ENCODE results near the gene LPAR3. TPM values are rescaled to one million over a fixed set of nuclear protein-coding genes. Genes with fewer than 3 reads are reported as not detected.

The LPAR3 gene
- total RNA-seq, 2 experiments from 2014 or later: 0.21 to 0.23 TPM

DNA sequence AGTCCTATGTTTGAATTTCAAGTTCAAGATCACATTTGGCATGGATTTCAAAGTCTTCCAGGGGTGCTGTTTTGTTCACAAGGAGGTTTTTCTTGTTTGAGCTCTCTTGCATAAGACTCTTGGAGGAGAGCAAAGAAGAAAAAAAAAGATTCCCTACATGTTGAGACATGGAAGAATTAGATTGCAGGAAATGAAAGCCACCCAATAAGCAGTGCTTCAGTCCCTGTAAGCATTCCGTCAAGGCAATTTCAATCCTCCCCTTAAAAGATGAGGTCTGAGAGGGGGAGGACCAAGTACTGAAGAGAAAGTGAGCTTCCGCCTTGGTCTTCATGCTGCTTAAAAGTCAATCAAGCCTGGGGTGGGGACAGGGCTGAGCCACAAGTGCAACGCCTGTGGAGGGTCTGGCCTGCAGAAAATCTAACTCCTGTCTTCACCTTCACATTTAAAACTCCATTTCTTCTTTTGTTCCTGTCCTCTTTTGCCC is 50.2 kb downstream of the LPAR3 start:
- intact Hi-C loops (cut with DNase I, micrococcal nuclease): no loop called here
- H3K4me3 Mint-ChIP-seq: no peak overlapping the region
- no peak overlapping the region for H3K27ac Mint-ChIP-seq
- DNase-seq (no peak), ATAC-seq (no peak)
- CTCF ChIA-PET: interaction anchor here (0.7 to 1.3 kb wide), 3 partner anchors 10 to 70 kb away, joined by 3 read pairs; no protein-coding TSS in a partner anchor
- POLR2A ChIA-PET: no interaction called here
- H3K36me3 Mint-ChIP-seq (ENCODE audit: low read depth): no peaks in the 10 kb centered on the region
- no peaks in the 10 kb centered on the region for H3K9me3 Mint-ChIP-seq (ENCODE audit: low read depth)
- no peaks in the 10 kb centered on the region for H3K27me3 Mint-ChIP-seq
- peaks cover 8% of the 10 kb centered on the region for H3K4me1 Mint-ChIP-seq

GRCh38 chr1:84841971-84842370 is 51.0 kb downstream of the LPAR3 start:
- DNase-seq (no peak), ATAC-seq (no peak)
- no peaks in the 10 kb centered on the region for H3K9me3 Mint-ChIP-seq (ENCODE audit: low read depth)
- intact Hi-C loops (cut with DNase I, micrococcal nuclease): no loop called here
- peaks cover 2% of the 10 kb centered on the region for H3K4me1 Mint-ChIP-seq
- ChIA-PET CTCF (interaction anchor here (1.2 to 1.3 kb wide), 2 partner anchors 11 to 69 kb away, joined by 3 read pairs; no protein-coding TSS in a partner anchor), POLR2A (no interaction called here)
- no peak overlapping the region for H3K4me3 Mint-ChIP-seq
- no peaks in the 10 kb centered on the region for H3K36me3 Mint-ChIP-seq (ENCODE audit: low read depth)
- no peaks in the 10 kb centered on the region for H3K27me3 Mint-ChIP-seq
- no peak overlapping the region for H3K27ac Mint-ChIP-seq

DNA sequence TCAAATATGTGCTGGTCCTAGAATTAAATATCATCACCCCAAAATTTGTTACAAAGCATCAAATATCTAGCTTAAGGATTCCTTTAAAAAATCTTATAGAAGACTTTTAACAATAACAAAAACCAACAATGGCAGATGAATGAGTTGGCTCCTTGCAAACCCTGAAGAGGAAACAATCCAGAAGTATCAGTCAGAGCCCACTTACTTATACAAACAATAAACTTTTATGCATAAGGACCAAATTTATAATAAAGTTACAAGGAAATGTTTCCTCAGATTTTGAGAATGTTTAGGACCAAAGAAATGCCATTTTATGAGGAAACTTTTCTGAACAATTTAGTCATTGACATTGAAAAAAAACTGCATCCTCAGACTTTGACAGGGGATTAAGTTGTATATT is 52.7 kb downstream of the LPAR3 start:
- ChIA-PET CTCF (interaction anchor here (1.4 kb wide), 1 partner anchor 105 kb away, joined by 3 read pairs; no protein-coding TSS in a partner anchor), POLR2A (no interaction called here)
- no peaks in the 10 kb centered on the region for H3K27me3 Mint-ChIP-seq
- intact Hi-C loops (cut with DNase I, micrococcal nuclease): no loop called here
- no peak overlapping the region for H3K27ac Mint-ChIP-seq
- ATAC-seq (no peak), DNase-seq (no peak)
- H3K4me3 Mint-ChIP-seq: no peak overlapping the region
- no peaks in the 10 kb centered on the region for H3K36me3 Mint-ChIP-seq (ENCODE audit: low read depth)
- H3K9me3 Mint-ChIP-seq (ENCODE audit: low read depth): no peaks in the 10 kb centered on the region
- H3K4me1 Mint-ChIP-seq: peaks cover 2% of the 10 kb centered on the region

- H3K27ac Mint-ChIP-seq: no peak overlapping the region
- ATAC-seq: no peak
- H3K9me3 Mint-ChIP-seq (ENCODE audit: low read depth): no peaks in the 10 kb centered on the region
- H3K4me3 Mint-ChIP-seq: no peak overlapping the region
- no peaks in the 10 kb centered on the region for H3K36me3 Mint-ChIP-seq (ENCODE audit: low read depth)
- H3K4me1 Mint-ChIP-seq: peaks cover 8% of the 10 kb centered on the region
- no peaks in the 10 kb centered on the region for H3K27me3 Mint-ChIP-seq
- DNase-seq: no peak
- intact Hi-C loops (cut with DNase I, micrococcal nuclease): no loop called here
- POLR2A ChIA-PET: no interaction called here
- CTCF ChIA-PET: interaction anchor here (0.9 to 1.4 kb wide), 2 partner anchors 68 to 105 kb away, joined by 3 read pairs; no protein-coding TSS in a partner anchor
These were observed 53.5 kb downstream of the LPAR3 start for GRCh38 chr1:84839544-84839943.

DNA sequence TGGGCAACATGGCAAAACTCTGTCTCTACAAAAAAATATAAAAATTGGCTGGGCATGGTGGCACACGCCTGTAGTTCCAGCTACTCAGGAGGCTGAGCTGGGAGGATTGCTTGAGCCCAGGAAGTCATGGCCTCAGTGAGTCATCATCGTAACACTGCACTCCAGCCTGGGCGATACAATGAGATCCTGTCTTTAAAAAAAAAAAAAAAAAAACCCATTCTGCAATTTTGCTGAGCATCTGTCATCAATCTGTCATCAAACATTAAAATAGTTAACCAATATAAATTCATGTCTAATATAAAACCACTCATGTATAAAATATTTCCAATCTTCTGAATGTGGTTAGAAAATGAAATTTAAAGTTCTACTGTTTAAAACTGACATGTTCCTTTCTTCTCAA is 56.9 kb downstream of the LPAR3 start:
- intact Hi-C loops (cut with DNase I, micrococcal nuclease): no loop called here
- H3K36me3 Mint-ChIP-seq (ENCODE audit: low read depth): no peaks in the 10 kb centered on the region
- DNase-seq (no peak), ATAC-seq (no peak)
- H3K4me1 Mint-ChIP-seq: peaks cover 10% of the 10 kb centered on the region
- H3K9me3 Mint-ChIP-seq (ENCODE audit: low read depth): no peaks in the 10 kb centered on the region
- CTCF ChIA-PET: no interaction called here
- no peak overlapping the region for H3K4me3 Mint-ChIP-seq
- no peak overlapping the region for H3K27ac Mint-ChIP-seq
- no peaks in the 10 kb centered on the region for H3K27me3 Mint-ChIP-seq
- POLR2A ChIA-PET: no interaction called here

GRCh38 chr1:84835169-84835568 is 57.8 kb downstream of the LPAR3 start:
- no peak for ATAC-seq

DNA sequence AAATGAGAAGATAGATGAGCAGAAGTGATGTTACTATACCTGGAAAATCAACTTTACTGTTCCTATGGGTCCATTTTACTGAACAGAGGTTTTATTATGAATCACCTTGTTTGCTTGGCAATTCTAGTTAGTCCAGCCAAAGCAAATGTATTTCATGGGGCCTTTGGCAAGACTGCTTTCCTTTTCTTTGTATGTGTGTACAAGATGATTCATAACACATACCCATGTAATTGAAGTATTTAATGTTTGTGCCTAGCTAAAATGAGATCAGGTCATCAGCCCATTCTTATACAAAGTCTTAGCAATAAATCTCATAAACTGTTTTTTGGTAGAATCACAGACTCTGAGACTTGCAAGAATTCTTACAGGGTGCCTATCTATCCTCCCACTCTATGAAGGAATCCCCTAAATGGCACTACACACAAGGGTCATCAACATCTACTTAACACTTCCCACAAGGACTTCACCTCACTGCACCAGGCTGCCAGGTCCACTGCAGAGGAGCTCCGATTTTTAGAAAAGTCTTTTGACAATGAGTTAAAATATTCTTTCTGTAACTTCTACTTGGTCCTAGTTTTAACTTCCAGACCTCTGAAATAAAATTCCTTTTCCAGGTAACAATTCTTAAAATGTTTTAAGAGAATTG is 58.5 kb downstream of the LPAR3 start:
- ChIA-PET POLR2A (no interaction called here), CTCF (interaction anchor here (1.4 kb wide), 1 partner anchor 52 kb away, joined by 4 read pairs; no protein-coding TSS in a partner anchor)
- Mint-ChIP-seq H3K4me3 (no peak overlapping the region), H3K27me3 (peaks cover 2% of the 10 kb centered on the region), H3K36me3 (ENCODE audit: low read depth) (no peaks in the 10 kb centered on the region), H3K9me3 (ENCODE audit: low read depth) (no peaks in the 10 kb centered on the region), H3K27ac (no peak overlapping the region), H3K4me1 (peaks cover 10% of the 10 kb centered on the region)
- DNase-seq: no peak
- intact Hi-C loops (cut with DNase I, micrococcal nuclease): loop anchor here in 1 of 2 experiments (5.0 kb wide), 1 partner anchor 58 kb away; the partner anchor contains the start of gene LPAR3
- no peak for ATAC-seq

More at GRCh38 chr1:84835169-84835568, 57.8 kb downstream of the LPAR3 start:
- POLR2A ChIA-PET: no interaction called here
- Mint-ChIP-seq H3K27ac (no peak overlapping the region), H3K36me3 (ENCODE audit: low read depth) (no peaks in the 10 kb centered on the region), H3K27me3 (peaks cover 2% of the 10 kb centered on the region), H3K4me3 (no peak overlapping the region), H3K4me1 (peaks cover 10% of the 10 kb centered on the region), H3K9me3 (ENCODE audit: low read depth) (no peaks in the 10 kb centered on the region)
- intact Hi-C loops (cut with DNase I, micrococcal nuclease): no loop called here
- CTCF ChIA-PET: interaction anchor here (1.4 kb wide), 1 partner anchor 53 kb away, joined by 4 read pairs; no protein-coding TSS in a partner anchor
- no peak for DNase-seq

DNA sequence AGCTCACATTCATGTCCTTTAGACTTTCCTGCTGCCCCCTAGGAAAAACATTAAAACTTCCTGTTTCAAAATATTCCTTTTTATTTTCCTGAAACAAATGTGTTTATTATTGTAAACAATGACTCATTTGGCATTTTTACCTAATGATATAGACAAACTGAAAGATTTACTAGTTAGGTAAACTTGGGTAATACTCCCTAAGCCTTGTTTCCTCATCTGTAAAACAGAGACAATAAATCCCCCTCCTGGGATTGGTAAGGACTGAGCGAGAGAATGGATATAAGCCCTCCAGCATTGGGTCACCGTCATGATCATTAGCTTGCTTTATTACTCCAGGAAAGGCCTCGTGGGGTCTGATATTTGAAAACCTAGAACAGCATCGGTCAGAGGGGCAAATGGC is 59.8 kb downstream of the LPAR3 start:
- H3K4me3 Mint-ChIP-seq: no peak overlapping the region
- no peak overlapping the region for H3K27ac Mint-ChIP-seq
- ATAC-seq: no peak
- CTCF ChIA-PET: interaction anchor here (0.7 to 1.2 kb wide), 2 partner anchors 24 to 51 kb away, joined by 3 read pairs; no protein-coding TSS in a partner anchor
- H3K9me3 Mint-ChIP-seq (ENCODE audit: low read depth): no peaks in the 10 kb centered on the region
- POLR2A ChIA-PET: no interaction called here
- intact Hi-C loops (cut with DNase I, micrococcal nuclease): loop anchor here in 1 of 2 experiments (5.0 kb wide), 1 partner anchor 59 kb away; the partner anchor contains the start of gene LPAR3
- H3K27me3 Mint-ChIP-seq: peaks cover 2% of the 10 kb centered on the region
- DNase-seq: no peak
- H3K4me1 Mint-ChIP-seq: peaks cover 10% of the 10 kb centered on the region
- H3K36me3 Mint-ChIP-seq (ENCODE audit: low read depth): no peaks in the 10 kb centered on the region

DNA sequence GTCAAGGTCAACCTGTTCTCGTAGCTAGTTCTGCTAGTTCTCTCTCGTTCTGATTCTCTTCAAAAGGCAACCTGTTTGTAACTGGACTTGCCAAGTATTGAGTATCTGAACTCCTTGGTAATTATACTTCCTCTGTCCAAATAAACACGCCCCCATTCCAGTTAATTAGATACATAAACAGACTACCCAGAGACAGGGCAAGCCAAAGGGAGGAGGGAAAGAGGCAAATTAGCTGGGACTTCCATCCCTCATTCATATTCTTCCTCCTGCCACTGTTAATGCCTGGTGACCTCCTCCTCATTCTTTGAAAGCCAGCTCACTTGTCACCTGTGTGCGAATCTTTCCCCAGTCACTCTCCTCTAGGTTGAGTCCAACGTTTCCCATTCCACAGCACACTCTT is 62.9 kb downstream of the LPAR3 start:
- H3K4me1 Mint-ChIP-seq: peaks cover 6% of the 10 kb centered on the region
- H3K9me3 Mint-ChIP-seq (ENCODE audit: low read depth): no peaks in the 10 kb centered on the region
- POLR2A ChIA-PET: no interaction called here
- H3K36me3 Mint-ChIP-seq (ENCODE audit: low read depth): no peaks in the 10 kb centered on the region
- H3K27ac Mint-ChIP-seq: no peak overlapping the region
- intact Hi-C loops (cut with DNase I, micrococcal nuclease): loop anchor here in 1 of 2 experiments (5.0 kb wide), 1 partner anchor 62 kb away; the partner anchor contains the start of gene LPAR3
- ATAC-seq: no peak
- CTCF ChIA-PET: interaction anchor here (0.5 kb wide), 1 partner anchor 192 kb away, joined by 4 read pairs; no protein-coding TSS in a partner anchor
- H3K4me3 Mint-ChIP-seq: no peak overlapping the region
- DNase-seq: no peak
- peaks cover 2% of the 10 kb centered on the region for H3K27me3 Mint-ChIP-seq

- intact Hi-C loops (cut with DNase I, micrococcal nuclease): no loop called here
- DNase-seq: no peak
- no peaks in the 10 kb centered on the region for H3K4me1 Mint-ChIP-seq
- ChIA-PET CTCF (interaction anchor here (0.6 kb wide), 1 partner anchor 429 kb away, joined by 3 read pairs; no protein-coding TSS in a partner anchor), POLR2A (no interaction called here)
- no peaks in the 10 kb centered on the region for H3K9me3 Mint-ChIP-seq (ENCODE audit: low read depth)
- H3K27me3 Mint-ChIP-seq: peaks cover 2% of the 10 kb centered on the region
- ATAC-seq: no peak
- no peaks in the 10 kb centered on the region for H3K36me3 Mint-ChIP-seq (ENCODE audit: low read depth)
- H3K4me3 Mint-ChIP-seq: no peak overlapping the region
- no peak overlapping the region for H3K27ac Mint-ChIP-seq
These were observed 65.0 kb downstream of the LPAR3 start for GRCh38 chr1:84827976-84828375.

GRCh38 chr1:84827555-84827954 is 65.5 kb downstream of the LPAR3 start:
- intact Hi-C loops (cut with DNase I, micrococcal nuclease): no loop called here
- no peaks in the 10 kb centered on the region for H3K9me3 Mint-ChIP-seq (ENCODE audit: low read depth)
- ATAC-seq (no peak), DNase-seq (no peak)
- no peak overlapping the region for H3K4me3 Mint-ChIP-seq
- ChIA-PET CTCF (interaction anchor here (0.6 kb wide), 2 partner anchors 242 to 429 kb away, joined by 3 to 5 read pairs; no protein-coding TSS in a partner anchor), POLR2A (no interaction called here)
- no peaks in the 10 kb centered on the region for H3K4me1 Mint-ChIP-seq
- H3K36me3 Mint-ChIP-seq (ENCODE audit: low read depth): no peaks in the 10 kb centered on the region
- peaks cover 2% of the 10 kb centered on the region for H3K27me3 Mint-ChIP-seq
- H3K27ac Mint-ChIP-seq: no peak overlapping the region

DNA sequence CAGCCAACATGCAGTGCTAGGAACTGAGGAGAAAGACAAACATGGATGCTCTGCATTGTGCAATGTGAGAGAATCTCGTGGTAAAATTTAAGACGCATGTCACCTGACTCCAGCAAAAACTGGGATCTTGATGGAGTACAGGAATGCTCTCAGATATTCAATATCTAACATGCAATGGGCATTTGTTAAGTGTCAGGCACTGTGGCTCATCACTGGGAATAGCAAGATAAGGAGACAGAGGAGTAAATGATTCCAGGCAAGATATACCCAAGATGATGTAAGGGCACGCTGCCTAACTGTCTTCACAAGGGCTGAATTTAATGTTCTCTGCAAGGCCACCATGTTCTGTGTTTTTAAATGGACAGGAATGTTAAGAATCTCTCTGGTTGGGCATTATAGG is 67.8 kb downstream of the LPAR3 start:
- H3K4me1 Mint-ChIP-seq: peaks cover 4% of the 10 kb centered on the region
- POLR2A ChIA-PET: no interaction called here

More for the DNA sequence above, 67.8 kb downstream of the LPAR3 start:
- CTCF ChIA-PET: interaction anchor here (0.6 to 1.2 kb wide), 2 partner anchors 12 to 368 kb away, joined by 3 to 4 read pairs; no protein-coding TSS in a partner anchor
- Mint-ChIP-seq H3K27ac (no peak overlapping the region), H3K4me3 (no peak overlapping the region), H3K27me3 (no peaks in the 10 kb centered on the region), H3K9me3 (ENCODE audit: low read depth) (no peaks in the 10 kb centered on the region), H3K36me3 (ENCODE audit: low read depth) (no peaks in the 10 kb centered on the region)
- DNase-seq (no peak), ATAC-seq (no peak)
- intact Hi-C loops (cut with DNase I, micrococcal nuclease): no loop called here

All from activated CD4-positive, alpha-beta T cell treated with anti-CD3 and anti-CD28 coated beads for 36 hours (primary cell).